Loucy (cell line): ENCODE measurements around the gene CRYBG2.
A peak's percentile ranks its signal among the peaks of the same experiment; 100 is the strongest.

Experiments
- H2AFZ ChIP-seq: fragments of 200-600 bp; sonication (generic); 2 replicates; pipeline ENCODE4 v1.6.0; 2016; ENCODE audit warnings: antibody characterized with exemption, mild to moderate bottlenecking, low read length, moderate library complexity
- H3F3A ChIP-seq: fragments of 200-600 bp; 2 replicates; pipeline ENCODE4 v1.6.0; 2016; ENCODE audit warnings: antibody characterized with exemption, low read depth, mild to moderate bottlenecking
- H3K27me3 ChIP-seq: fragments of 200-600 bp; sonication (generic); 2 replicates; pipeline ENCODE4 v1.6.1; 2014; ENCODE audit warnings: low read length, mild to moderate bottlenecking; ENCODE audit not compliant: insufficient read depth, poor library complexity, severe bottlenecking
- H3K36me3 ChIP-seq: fragments of 200-600 bp; sonication (generic); 2 replicates; pipeline ENCODE4 v1.6.1; 2016; ENCODE audit warnings: low read length; ENCODE audit not compliant: insufficient read depth
- H3K4me1 ChIP-seq: fragments of 200-600 bp; sonication (generic); 2 replicates; pipeline ENCODE4 v1.5.1; 2014; ENCODE audit warnings: low read length, mild to moderate bottlenecking; ENCODE audit not compliant: insufficient read depth, poor library complexity, severe bottlenecking
- H3K4me2 ChIP-seq: fragments of 200-600 bp; sonication (generic); 2 replicates; pipeline ENCODE4 v1.6.0; 2014; ENCODE audit warnings: antibody characterized with exemption, low read length, low read depth, mild to moderate bottlenecking; ENCODE audit not compliant: poor library complexity, severe bottlenecking
- H3K4me3 ChIP-seq: fragments of 200-600 bp; sonication (generic); 2 replicates; pipeline ENCODE4 v1.5.1; 2014; ENCODE audit warnings: low read length, mild to moderate bottlenecking, mixed read lengths; ENCODE audit not compliant: poor library complexity, severe bottlenecking
- H3K79me2 ChIP-seq: fragments of 200-600 bp; sonication (generic); 2 replicates; pipeline ENCODE4 v1.6.1; 2014; ENCODE audit warnings: low read length; ENCODE audit not compliant: insufficient read depth
- H3K9ac ChIP-seq: fragments of 200-600 bp; sonication (generic); 2 replicates; pipeline ENCODE4 v1.6.0; 2014; ENCODE audit warnings: mild to moderate bottlenecking, low read depth, low read length, moderate library complexity; ENCODE audit not compliant: poor library complexity, severe bottlenecking
- H3K9me2 ChIP-seq: fragments of 200-600 bp; sonication (generic); replicated peaks from 2 replicates; pipeline ENCODE4 v1.6.1; 2016; ENCODE audit warnings: low read depth, low read length, mixed read lengths
- H3K9me3 ChIP-seq: fragments of 200-600 bp; sonication (generic); 2 replicates; pipeline ENCODE4 v1.6.1; 2014; ENCODE audit warnings: mild to moderate bottlenecking, antibody characterized with exemption, low read length, low read depth; ENCODE audit not compliant: insufficient read depth
- H4K20me1 ChIP-seq: fragments of 200-600 bp; sonication (generic); 2 replicates; pipeline ENCODE4 v1.6.0; 2014; ENCODE audit warnings: antibody characterized with exemption, low read length, mild to moderate bottlenecking; ENCODE audit not compliant: insufficient read depth, poor library complexity, severe bottlenecking
- CTCF ChIP-seq: fragments of 200-600 bp; sonication (generic); conservative IDR thresholded peaks from 2 replicates; pipeline ENCODE4 v1.5.1; 2014; ENCODE audit warnings: mild to moderate bottlenecking, antibody characterized with exemption, low read length
- EZH2phosphoT487 ChIP-seq: fragments of 200-600 bp; IDR thresholded peaks from 2 replicates; pipeline ENCODE4 v1.6.1; 2018; ENCODE audit warnings: antibody characterized with exemption, mild to moderate bottlenecking, moderate library complexity, borderline replicate concordance

Gene CRYBG2

DNA sequence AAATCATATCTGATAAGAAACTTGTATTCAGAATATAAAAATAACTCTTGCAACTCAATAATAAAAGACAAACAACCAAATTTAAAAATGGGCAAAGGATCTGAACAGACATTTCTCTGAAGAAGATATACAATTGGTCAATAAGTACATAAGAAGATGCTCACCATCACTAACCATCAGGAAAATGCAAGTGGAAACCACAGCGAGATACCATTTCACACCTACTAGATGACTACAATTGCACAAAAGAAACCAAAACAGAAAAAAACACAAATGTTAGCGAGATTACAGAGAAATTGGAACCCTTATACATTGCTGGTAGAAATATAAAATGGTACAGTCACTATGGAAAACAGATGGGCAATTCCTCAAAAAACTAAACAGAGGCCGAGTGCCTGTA lies 30.1 kb upstream of the CRYBG2 start:
- Histone ChIP-seq H3K4me1 (peaks cover 37% of the 10 kb centered on the region), H3K4me2 (no peak overlapping the region), H3K4me3 (no peak overlapping the region), H3K27me3 (no peaks in the 10 kb centered on the region), H3K79me2 (no peaks in the 10 kb centered on the region), H2AFZ (no peak overlapping the region), H4K20me1 (no peaks in the 10 kb centered on the region), H3K9me3 (no peaks in the 10 kb centered on the region), H3F3A (peaks cover 6% of the 10 kb centered on the region; the same call in 1 of the 2 replicates), H3K9me2 (no peaks in the 10 kb centered on the region), H3K9ac (no peak overlapping the region), H3K36me3 (no peaks in the 10 kb centered on the region)
- TF ChIP-seq EZH2phosphoT487: no peak

- no peak overlapping the region for H3K9ac ChIP-seq
- H3K4me2 ChIP-seq: peak overlapping the region; percentile 75
- H4K20me1 ChIP-seq: no peaks in the 10 kb centered on the region
- TF ChIP-seq EZH2phosphoT487: no peak
- no peak for TF ChIP-seq CTCF
- H2AFZ ChIP-seq: no peak overlapping the region
- no peaks in the 10 kb centered on the region for H3K79me2 ChIP-seq
- H3K9me2 ChIP-seq: no peaks in the 10 kb centered on the region
- peak overlapping the region; percentile 54 for H3K4me3 ChIP-seq
- no peaks in the 10 kb centered on the region for H3K27me3 ChIP-seq
- peaks cover 55% of the 10 kb centered on the region for H3K4me1 ChIP-seq
- peaks cover 9% of the 10 kb centered on the region; the same call in 1 of the 2 replicates for H3F3A ChIP-seq
- H3K36me3 ChIP-seq: no peaks in the 10 kb centered on the region
- no peaks in the 10 kb centered on the region for H3K9me3 ChIP-seq
Measured at GRCh38 chr1:26378879-26379251, 24.9 kb upstream of the CRYBG2 start.

DNA sequence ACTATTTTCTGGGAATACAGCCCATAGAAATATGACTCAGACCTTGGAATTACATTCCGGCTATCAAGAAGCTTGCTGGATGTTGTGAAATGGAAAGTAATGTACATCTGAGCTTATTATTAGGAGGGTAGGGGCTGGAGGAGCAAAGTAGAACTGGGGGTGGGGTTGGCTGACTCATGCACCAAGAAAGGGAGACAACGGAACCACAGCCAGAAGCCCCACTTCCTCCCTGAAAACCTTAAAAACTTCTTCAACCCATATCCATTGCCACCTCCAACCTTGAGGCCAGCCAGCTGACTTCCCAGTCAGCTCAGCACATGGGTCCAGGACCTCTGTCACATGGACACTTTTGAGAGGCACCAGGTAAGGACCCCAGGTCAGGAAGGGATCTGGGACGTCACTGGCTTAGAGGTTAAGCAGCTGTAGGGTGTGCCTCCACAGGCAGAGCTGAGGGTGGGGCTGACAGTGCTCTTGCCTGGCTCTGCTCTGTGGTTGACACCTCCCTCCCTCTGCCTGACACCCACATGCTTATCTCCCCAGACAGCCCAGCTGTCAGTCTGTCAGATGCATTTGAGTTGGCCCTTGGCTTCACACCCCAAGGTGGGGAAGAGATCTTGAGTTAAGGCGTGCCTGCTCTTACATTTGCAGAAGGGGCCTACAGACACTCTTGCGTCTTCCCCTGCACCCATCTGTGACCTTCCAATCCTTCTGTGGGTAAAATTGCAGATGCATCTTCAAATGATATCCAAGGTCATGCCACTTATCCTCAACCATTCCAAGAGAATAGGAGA lies 24.4 kb upstream of the CRYBG2 start:
- H3K9ac ChIP-seq: peak overlapping the region; percentile 49

More for the DNA sequence above, 24.4 kb upstream of the CRYBG2 start:
- TF ChIP-seq EZH2phosphoT487 (no peak), CTCF (no peak)
- no peaks in the 10 kb centered on the region for H3K9me2 ChIP-seq
- peak overlapping the region; percentile 54 for H3K4me3 ChIP-seq
- H3K36me3 ChIP-seq: no peaks in the 10 kb centered on the region
- peaks cover 58% of the 10 kb centered on the region for H3K4me1 ChIP-seq
- H3K27me3 ChIP-seq: no peaks in the 10 kb centered on the region
- H3K9me3 ChIP-seq: no peaks in the 10 kb centered on the region
- no peaks in the 10 kb centered on the region for H3K79me2 ChIP-seq
- no peaks in the 10 kb centered on the region for H4K20me1 ChIP-seq
- H3K4me2 ChIP-seq: peak overlapping the region; percentile 75
- H2AFZ ChIP-seq: 0 out of 2 replicates have a peak overlapping the region, but pooled peaks have one; percentile 10
- peaks cover 13% of the 10 kb centered on the region for H3F3A ChIP-seq
